ENCODE measurements around the gene TMEM170B.

TMEM170B gene

GRCh38 chr6:11586117-11586516, 48.6 kb downstream of the TMEM170B start:
- no peak for DNase-seq (ENCODE audit: low spot score)

GRCh38 chr6:11586536-11586935, 49.0 kb downstream of the TMEM170B start:
- no peak for DNase-seq (ENCODE audit: low spot score)

- DNase-seq (ENCODE audit: low spot score) = no peak
These were observed 51.7 kb downstream of the TMEM170B start for GRCh38 chr6:11589261-11589660.

- no peak for DNase-seq (ENCODE audit: low spot score)
These were observed 54.9 kb downstream of the TMEM170B start for GRCh38 chr6:11592294-11592906.

GRCh38 chr6:11593096-11593495, 55.5 kb downstream of the TMEM170B start:
- no peak for DNase-seq (ENCODE audit: low spot score)

GRCh38 chr6:11595903-11596302, 58.4 kb downstream of the TMEM170B start:
- DNase-seq (ENCODE audit: low spot score) = peak; percentile 60

- DNase-seq (ENCODE audit: low spot score) = no peak
These were observed 59.2 kb downstream of the TMEM170B start for GRCh38 chr6:11596640-11597237.

GRCh38 chr6:11598687-11599086, 61.1 kb downstream of the TMEM170B start:
- no peak for DNase-seq (ENCODE audit: low spot score)

GRCh38 chr6:11600251-11600650, 62.7 kb downstream of the TMEM170B start:
- no peak for DNase-seq (ENCODE audit: low spot score)

- DNase-seq (ENCODE audit: low spot score) = no peak
These were observed 64.4 kb downstream of the TMEM170B start for GRCh38 chr6:11601776-11602605.

- no peak for DNase-seq (ENCODE audit: low spot score)
These were observed 66.7 kb downstream of the TMEM170B start for GRCh38 chr6:11604215-11604614.

GRCh38 chr6:11604836-11605506, 67.4 kb downstream of the TMEM170B start:
- DNase-seq (ENCODE audit: low spot score) = no peak

GRCh38 chr6:11605507-11605905, 68.0 kb downstream of the TMEM170B start:
- DNase-seq (ENCODE audit: low spot score) = no peak

- DNase-seq (ENCODE audit: low spot score) = no peak
These were observed 68.8 kb downstream of the TMEM170B start for GRCh38 chr6:11606332-11606731.

- no peak for DNase-seq (ENCODE audit: low spot score)
These were observed 69.8 kb downstream of the TMEM170B start for GRCh38 chr6:11607383-11607782.

- no peak for DNase-seq (ENCODE audit: low spot score)
These were observed 71.2 kb downstream of the TMEM170B start for GRCh38 chr6:11608600-11609323.

- no peak for DNase-seq (ENCODE audit: low spot score)
These were observed 71.9 kb downstream of the TMEM170B start for GRCh38 chr6:11609324-11610071.

GRCh38 chr6:11613336-11613735, 75.8 kb downstream of the TMEM170B start:
- DNase-seq (ENCODE audit: low spot score) = no peak

- no peak for DNase-seq (ENCODE audit: low spot score)
These were observed 76.3 kb downstream of the TMEM170B start for GRCh38 chr6:11613858-11614257.

- no peak for DNase-seq (ENCODE audit: low spot score)
These were observed 77.1 kb downstream of the TMEM170B start for GRCh38 chr6:11614534-11615213.

GRCh38 chr6:11615214-11615602, 77.7 kb downstream of the TMEM170B start:
- no peak for DNase-seq (ENCODE audit: low spot score)

Measured in NAMALWA (cell line).